IMR-90 (cell line): ENCODE data around the gene DENND5A. TPM values are rescaled to one million over a fixed set of nuclear protein-coding genes. Genes with fewer than 3 reads are reported as not detected.

ENCODE experiments used
- ATAC-seq: fragments of 200-7000 bp; cut with Tn5 transposase; 2 replicates; pipeline ENCODE4 v1.9.1; 2020; ENCODE audit warnings: low read depth, mild to moderate bottlenecking, moderate library complexity
- BruUV-seq: library from RNA; stranded (reverse); fragments of 400-500 nt; replicated peaks from 2 replicates; lab custom pipeline; 2021; lab: Mats Ljungman, UMichigan
- CTCF ChIA-PET: fragments of 300-600 bp; formaldehyde crosslinking; extraction: SDS; loops from one replicate; lab custom pipeline; 2021; ENCODE audit warnings: antibody characterized with exemption; lab: Yijun Ruan, JAX
- POLR2A ChIA-PET: fragments of 300-600 bp; sonication (Branson Sonifier 250); formaldehyde crosslinking; loops from one replicate; lab custom pipeline; 2022; ENCODE audit warnings: antibody characterized with exemption; ENCODE audit not compliant: unreplicated experiment; lab: Charles Lee
- DNase-seq: peaks from one replicate; pipeline ENCODE4 v3.0.0; 2013
- H2AFZ ChIP-seq: replicated peaks from 2 replicates; pipeline ENCODE3; 2013; ENCODE audit warnings: low read length, mild to moderate bottlenecking; ENCODE audit not compliant: poor library complexity
- H2AK5ac ChIP-seq: 2 replicates; pipeline ENCODE4 v1.6.1; 2013; ENCODE audit warnings: low read depth, low read length, inconsistent platforms
- H2AK9ac ChIP-seq: replicated peaks from 2 replicates; pipeline ENCODE3; 2013; ENCODE audit warnings: mild to moderate bottlenecking, low read depth, low read length, moderate library complexity; ENCODE audit not compliant: poor library complexity
- H2BK120ac ChIP-seq: 2 replicates; pipeline ENCODE4 v1.6.1; 2013; ENCODE audit warnings: low read depth, low read length, inconsistent platforms
- H2BK15ac ChIP-seq: 3 replicates; pipeline ENCODE4 v1.6.1; 2013; ENCODE audit warnings: low read depth, low read length, inconsistent platforms
- H2BK20ac ChIP-seq: 2 replicates; pipeline ENCODE4 v1.6.1; 2013; ENCODE audit warnings: low read depth, mild to moderate bottlenecking, inconsistent platforms, low read length, moderate library complexity
- H2BK5ac ChIP-seq: 2 replicates; pipeline ENCODE4 v1.6.1; 2013; ENCODE audit warnings: mild to moderate bottlenecking, low read depth, low read length, inconsistent platforms; ENCODE audit not compliant: poor library complexity, severe bottlenecking
- H3K14ac ChIP-seq: replicated peaks from 2 replicates; pipeline ENCODE4 v1.6.1; 2013; ENCODE audit warnings: low read depth, low read length, inconsistent platforms
- H3K18ac ChIP-seq: 2 replicates; pipeline ENCODE4 v1.6.1; 2013; ENCODE audit warnings: low read depth, low read length, control low read depth
- H3K23ac ChIP-seq: 2 replicates; pipeline ENCODE4 v1.6.1; 2013; ENCODE audit warnings: low read depth, low read length, inconsistent platforms
- H3K27ac ChIP-seq: 2 replicates; pipeline ENCODE4 v1.5.1; 2013; ENCODE audit warnings: mild to moderate bottlenecking, control low read depth, low read length; ENCODE audit not compliant: insufficient read depth
- H3K27me3 ChIP-seq: 2 replicates; pipeline ENCODE4 v1.6.1; 2013; ENCODE audit warnings: low read length; ENCODE audit not compliant: control insufficient read depth, insufficient read depth
- H3K36me3 ChIP-seq: 2 replicates; pipeline ENCODE4 v1.6.1; 2013; ENCODE audit warnings: low read length, mixed read lengths; ENCODE audit not compliant: control insufficient read depth, insufficient read depth
- H3K4ac ChIP-seq: 2 replicates; pipeline ENCODE4 v1.6.1; 2013; ENCODE audit warnings: low read depth, low read length, inconsistent platforms
- H3K4me1 ChIP-seq: 2 replicates; pipeline ENCODE4 v1.6.1; 2013; ENCODE audit warnings: low read length, mixed read lengths; ENCODE audit not compliant: control insufficient read depth, insufficient read depth
- H3K4me2 ChIP-seq: 2 replicates; pipeline ENCODE4 v1.6.1; 2013; ENCODE audit warnings: low read depth, mild to moderate bottlenecking, control low read depth, low read length, moderate library complexity
- H3K4me3 ChIP-seq: 2 replicates; pipeline ENCODE4 v1.5.1; 2013; ENCODE audit warnings: low read depth, mild to moderate bottlenecking, control low read depth, low read length, moderate library complexity; ENCODE audit not compliant: insufficient read depth
- H3K56ac ChIP-seq: 2 replicates; pipeline ENCODE4 v1.6.1; 2013; ENCODE audit warnings: low read length, inconsistent platforms; ENCODE audit not compliant: insufficient read depth; ENCODE audit errors: extremely low read depth
- H3K79me1 ChIP-seq, 2 experiments: 2 replicates each; pipeline ENCODE4 v1.6.1; 2013; ENCODE audit warnings: low read length in 2 of 2, inconsistent platforms in 1 of 2, low read depth in 1 of 2
- H3K9ac ChIP-seq: 2 replicates; pipeline ENCODE4 v1.6.1; 2013; ENCODE audit warnings: low read depth, low read length, control low read depth
- H3K9me1 ChIP-seq: 2 replicates; pipeline ENCODE4 v1.6.1; 2013; ENCODE audit warnings: low read length, inconsistent platforms; ENCODE audit not compliant: insufficient read depth
- H3K9me3 ChIP-seq: 2 replicates; pipeline ENCODE4 v1.6.1; 2013; ENCODE audit warnings: low read length; ENCODE audit not compliant: control insufficient read depth, insufficient read depth
- H4K20me1 ChIP-seq: 2 replicates; pipeline ENCODE4 v1.6.1; 2013; ENCODE audit warnings: low read length, inconsistent platforms; ENCODE audit not compliant: insufficient read depth
- H4K5ac ChIP-seq: 2 replicates; pipeline ENCODE4 v1.6.1; 2013; ENCODE audit warnings: mild to moderate bottlenecking, low read depth, low read length, control low read depth
- H4K8ac ChIP-seq, 2 experiments: 2 replicates each; pipeline ENCODE4 v1.6.1; 2013; ENCODE audit warnings: low read depth in 2 of 2, low read length in 2 of 2, control low read depth in 1 of 2, inconsistent platforms in 1 of 2
- H4K91ac ChIP-seq: 2 replicates; pipeline ENCODE4 v1.6.1; 2013; ENCODE audit warnings: low read depth, low read length, inconsistent platforms; ENCODE audit not compliant: insufficient read depth
- CEBPB ChIP-seq: IDR thresholded peaks from 2 replicates; pipeline ENCODE4 v1.6.1; 2012; ENCODE audit warnings: low read depth, low read length, improper control_type of control experiment
- FOS ChIP-seq: fragments of 150-350 bp; IDR thresholded peaks from 2 replicates; pipeline ENCODE4 v1.6.1; 2016; ENCODE audit warnings: low read depth, low read length
- MAZ ChIP-seq: IDR thresholded peaks from 2 replicates; pipeline ENCODE4 v1.6.1; 2012; ENCODE audit warnings: low read depth, mild to moderate bottlenecking, low read length, improper control_type of control experiment, moderate library complexity, borderline replicate concordance
- POLR2A ChIP-seq: IDR thresholded peaks from 2 replicates; pipeline ENCODE4 v1.6.1; 2012; ENCODE audit warnings: mild to moderate bottlenecking, low read depth, low read length
- WGBS, 2 experiments: methylation state at CpG; one replicate each; pipeline versions ENCODE4 v1.1.5 to v1.1.7; 2013; ENCODE audit warnings: missing lambda C conversion rate in 2 of 2; ENCODE audit not compliant: insufficient read length in 1 of 2; ENCODE audit errors: extremely low coverage in 2 of 2; 5-methylcytosine and 5-hydroxymethylcytosine counted together
- dilution Hi-C: fragments of 300-500 bp; cut with HindIII; formaldehyde crosslinking; loops from one replicate; pipeline ENCODE4 v1.14.3; 2018; ENCODE audit warnings: low sequenced_read_pairs; ENCODE audit not compliant: unreplicated experiment
- in situ Hi-C: fragments of 300-500 bp; cut with MboI; formaldehyde crosslinking; loops from 3 replicates; pipeline ENCODE4 v1.14.3; 2019; ENCODE audit warnings: low sequenced_read_pairs, inconsistent platforms, mixed read lengths
- intact Hi-C: fragments of 100-400 bp; cut with micrococcal nuclease; formaldehyde crosslinking; loops from 2 replicates; pipeline ENCODE4 v1.10.0; 2022
- polyA plus RNA-seq, 3 experiments: library from polyadenylated mRNA; depleted of rRNA; stranded (reverse); fragments of >200 nt; gene quantifications; 2 replicates each; pipeline ENCODE4 v1.2.3, GENCODE V29; 2012; ENCODE audit warnings: low replicate concordance in 1 of 3
- total RNA-seq: library from RNA; depleted of rRNA; stranded (reverse); fragments of >200 nt; gene quantifications from 2 replicates; pipeline ENCODE4 v1.2.3, GENCODE V29; 2012
- TF ChIP-seq, protein P1 (sequence below): conservative IDR thresholded peaks from 2 replicates; pipeline ENCODE4 v1.5.1; 2012; ENCODE audit warnings: mild to moderate bottlenecking, low read depth, low read length, improper control_type of control experiment

DENND5A gene
- total and polyA plus RNA-seq, 2 of the 4 experiments (the other 2 are of a cell fraction), result 179 to 192 TPM

DNA sequence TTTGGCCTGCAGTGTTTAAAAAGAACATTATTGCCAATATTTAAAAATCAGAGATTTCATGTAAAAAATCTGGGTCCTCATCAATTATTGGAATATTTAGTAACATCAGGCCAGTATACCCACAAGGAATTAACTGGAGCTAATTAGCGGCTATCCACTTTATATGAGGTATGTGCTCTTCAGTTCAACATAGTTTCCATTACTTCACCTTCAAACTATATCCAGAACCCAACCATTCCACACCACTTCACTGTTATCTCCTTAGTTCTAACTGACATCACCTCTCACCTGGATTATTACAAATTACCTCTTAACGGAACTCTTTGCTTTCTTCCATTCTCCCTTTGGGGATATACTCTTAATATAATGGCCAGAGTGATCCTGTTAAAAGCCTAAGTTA lies 64.7 kb downstream of the DENND5A start:
- BruUV-seq, result no TSS peak
- Histone ChIP-seq H2BK20ac (no peak overlapping the region), H4K8ac (no peak overlapping the region), H3K4me2 (no peak overlapping the region), H4K91ac (no peak overlapping the region), H2AK9ac (no peak overlapping the region), H3K27ac (no peak overlapping the region), H4K5ac (no peak overlapping the region), H4K20me1 (peaks cover 21% of the 10 kb centered on the region), H3K36me3 (peaks cover 17% of the 10 kb centered on the region), H3K56ac (no peak overlapping the region), H2AK5ac (no peak overlapping the region), H2BK5ac (no peak overlapping the region), H2BK120ac (no peak overlapping the region), H3K23ac (no peak overlapping the region; the same call in 1 of the 2 replicates), H3K9me1 (peaks cover 10% of the 10 kb centered on the region), H3K27me3 (no peaks in the 10 kb centered on the region), H3K4me3 (no peak overlapping the region), H3K14ac (no peak overlapping the region), H2BK15ac (no peak overlapping the region), H3K4ac (no peak overlapping the region), H3K9ac (no peak overlapping the region), H3K4me1 (peaks cover 1% of the 10 kb centered on the region), H3K18ac (no peak overlapping the region), H3K79me1 (peaks cover 38 to 72% of the 10 kb centered on the region in 2 experiments), H2AFZ (no peak overlapping the region), H3K9me3 (no peaks in the 10 kb centered on the region)
- ChIA-PET POLR2A (interaction anchor here (0.5 kb wide), 1 partner anchor 68 kb away, joined by 3 read pairs; no protein-coding TSS in a partner anchor), CTCF (no interaction called here)
- in situ Hi-C loops (no loop called here), dilution Hi-C loops (no loop called here), intact Hi-C loops (no loop called here)
- TF ChIP-seq MAZ (no peak), POLR2A (no peak), CEBPB (no peak), FOS (no peak)
- TF ChIP-seq, protein P1, sequence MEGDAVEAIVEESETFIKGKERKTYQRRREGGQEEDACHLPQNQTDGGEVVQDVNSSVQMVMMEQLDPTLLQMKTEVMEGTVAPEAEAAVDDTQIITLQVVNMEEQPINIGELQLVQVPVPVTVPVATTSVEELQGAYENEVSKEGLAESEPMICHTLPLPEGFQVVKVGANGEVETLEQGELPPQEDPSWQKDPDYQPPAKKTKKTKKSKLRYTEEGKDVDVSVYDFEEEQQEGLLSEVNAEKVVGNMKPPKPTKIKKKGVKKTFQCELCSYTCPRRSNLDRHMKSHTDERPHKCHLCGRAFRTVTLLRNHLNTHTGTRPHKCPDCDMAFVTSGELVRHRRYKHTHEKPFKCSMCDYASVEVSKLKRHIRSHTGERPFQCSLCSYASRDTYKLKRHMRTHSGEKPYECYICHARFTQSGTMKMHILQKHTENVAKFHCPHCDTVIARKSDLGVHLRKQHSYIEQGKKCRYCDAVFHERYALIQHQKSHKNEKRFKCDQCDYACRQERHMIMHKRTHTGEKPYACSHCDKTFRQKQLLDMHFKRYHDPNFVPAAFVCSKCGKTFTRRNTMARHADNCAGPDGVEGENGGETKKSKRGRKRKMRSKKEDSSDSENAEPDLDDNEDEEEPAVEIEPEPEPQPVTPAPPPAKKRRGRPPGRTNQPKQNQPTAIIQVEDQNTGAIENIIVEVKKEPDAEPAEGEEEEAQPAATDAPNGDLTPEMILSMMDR, result no peak
- ATAC-seq (no peak), DNase-seq (no peak)
- no CpG with 5 or more reads among the region's 2 CpGs for WGBS, 2 experiments
